Measurements from ENCODE around the gene FUZ. TPM values are rescaled to one million over a fixed set of nuclear protein-coding genes. Genes with fewer than 3 reads are reported as not detected.

Gene FUZ
- polyA plus RNA-seq, 1 donor from 2014 or later = 35.4 TPM

- H3K9ac ChIP-seq (ENCODE audit: low read length) = no peak overlapping the region
- no peaks in the 10 kb centered on the region for H3K79me2 ChIP-seq (replicated peaks; ENCODE audit: insufficient read depth, low read length)
- no peaks in the 10 kb centered on the region for H3K27me3 ChIP-seq (ENCODE audit: insufficient read depth, low read depth, low read length)
- H3K9me3 ChIP-seq (ENCODE audit: low read length) = no peaks in the 10 kb centered on the region
- no peak overlapping the region for H3K4me3 ChIP-seq (ENCODE audit: low read length)
- no peak overlapping the region for H2AFZ ChIP-seq (ENCODE audit: low read depth, low read length)
- H3K9me2 ChIP-seq (ENCODE audit: insufficient read depth, low read length) = no peaks in the 10 kb centered on the region
- H4K20me1 ChIP-seq (ENCODE audit: insufficient read depth) = no peaks in the 10 kb centered on the region
- no peak overlapping the region for H3K27ac ChIP-seq (ENCODE audit: low read length)
- H3K4me2 ChIP-seq (ENCODE audit: low read length) = no peak overlapping the region
- H3F3A ChIP-seq (ENCODE audit: insufficient read depth, low read length, poor library complexity, severe bottlenecking) = no peaks in the 10 kb centered on the region
- H3K36me3 ChIP-seq (ENCODE audit: insufficient read depth, low read length) = no peaks in the 10 kb centered on the region
- TF ChIP-seq SMC3 (conservative IDR thresholded peaks at IDR 0.05; ENCODE audit: poor library complexity) = no peak
- TF ChIP-seq REST (IDR thresholded peaks at IDR 0.05; ENCODE audit: borderline replicate concordance) = no peak
- no peak for TF ChIP-seq CTCF (IDR thresholded peaks at IDR 0.05; ENCODE audit: poor library complexity, severe bottlenecking)
- TF ChIP-seq EP300 (conservative IDR thresholded peaks at IDR 0.05; ENCODE audit: poor library complexity, severe bottlenecking) = no peak
- no peak for TF ChIP-seq POLR2AphosphoS5 (IDR thresholded peaks at IDR 0.05)
- TF ChIP-seq MXI1 (conservative IDR thresholded peaks at IDR 0.05; ENCODE audit: poor library complexity, severe bottlenecking) = no peak
- no peak for TF ChIP-seq RAD21 (conservative IDR thresholded peaks at IDR 0.05)
- no peak for TF ChIP-seq TAF1 (IDR thresholded peaks at IDR 0.05; ENCODE audit: low read depth)
- TF ChIP-seq EZH2 (IDR thresholded peaks at IDR 0.05; ENCODE audit: borderline replicate concordance, insufficient read depth, low read length, poor library complexity, severe bottlenecking) = no peak
Observed at GRCh38 chr19:49800771-49801170, 12.3 kb downstream of the FUZ start.

GRCh38 chr19:49799798-49800376 is 13.2 kb downstream of the FUZ start:
- no peak overlapping the region for H3K4me3 ChIP-seq (ENCODE audit: low read length)
- H3K27me3 ChIP-seq (ENCODE audit: insufficient read depth, low read depth, low read length) = no peaks in the 10 kb centered on the region
- H4K20me1 ChIP-seq (ENCODE audit: insufficient read depth) = no peaks in the 10 kb centered on the region
- no peak overlapping the region for H3K4me2 ChIP-seq (ENCODE audit: low read length)
- no peaks in the 10 kb centered on the region for H3K9me3 ChIP-seq (ENCODE audit: low read length)
- no peak overlapping the region for H3K27ac ChIP-seq (ENCODE audit: low read length)
- no peaks in the 10 kb centered on the region for H3K79me2 ChIP-seq (replicated peaks; ENCODE audit: insufficient read depth, low read length)
- H2AFZ ChIP-seq (ENCODE audit: low read depth, low read length) = no peak overlapping the region
- no peaks in the 10 kb centered on the region for H3K9me2 ChIP-seq (ENCODE audit: insufficient read depth, low read length)
- H3K36me3 ChIP-seq (ENCODE audit: insufficient read depth, low read length) = no peaks in the 10 kb centered on the region
- no peak overlapping the region for H3K9ac ChIP-seq (ENCODE audit: low read length)
- H3F3A ChIP-seq (ENCODE audit: insufficient read depth, low read length, poor library complexity, severe bottlenecking) = no peaks in the 10 kb centered on the region
- TF ChIP-seq RAD21 (conservative IDR thresholded peaks at IDR 0.05) (no peak), SMC3 (conservative IDR thresholded peaks at IDR 0.05; ENCODE audit: poor library complexity) (no peak), MXI1 (conservative IDR thresholded peaks at IDR 0.05; ENCODE audit: poor library complexity, severe bottlenecking) (no peak), CTCF (IDR thresholded peaks at IDR 0.05; ENCODE audit: poor library complexity, severe bottlenecking) (no peak), REST (IDR thresholded peaks at IDR 0.05; ENCODE audit: borderline replicate concordance) (no peak), TAF1 (IDR thresholded peaks at IDR 0.05; ENCODE audit: low read depth) (no peak)

Data from neural cell (in vitro differentiated cells).